A673 (cell line): Measurements from ENCODE around the gene FRS3.

Source experiments
- CTCF ChIP-seq: fragments of 300-800, 200-600 bp; sonication (generic); conservative IDR thresholded peaks from 2 replicates; pipeline ENCODE4 v1.5.1; 2017; ENCODE audit warnings: low read depth, mild to moderate bottlenecking, antibody characterized with exemption, low read length, moderate library complexity, mixed read lengths
- EZH2 ChIP-seq: fragments of 200-600 bp; sonication (generic); IDR thresholded peaks from 2 replicates; pipeline ENCODE4 v1.6.1; 2017; ENCODE audit warnings: borderline replicate concordance, low read depth, mild to moderate bottlenecking, mixed read lengths, antibody characterized with exemption, low read length; ENCODE audit not compliant: poor library complexity, severe bottlenecking

DNA sequence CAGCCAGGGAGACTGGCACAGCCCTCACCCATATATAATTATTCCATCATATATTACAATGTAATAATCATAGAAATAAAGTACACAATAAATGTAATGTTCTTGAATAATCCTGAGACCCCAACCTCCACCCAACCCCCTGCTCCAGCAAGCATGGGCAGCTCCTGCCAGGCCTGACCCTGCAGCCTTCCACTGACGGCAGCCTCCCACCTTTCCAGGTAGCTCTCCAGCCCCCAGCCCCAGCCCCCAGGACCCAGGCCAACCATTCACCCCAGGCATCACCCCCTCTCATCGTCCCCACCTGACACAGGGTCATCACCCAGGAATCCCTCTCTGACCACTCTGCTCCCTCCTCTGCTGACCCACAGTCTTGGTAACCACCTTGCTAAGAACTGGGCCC lies 58.9 kb downstream of the FRS3 start:
- no peak for TF ChIP-seq CTCF
- TF ChIP-seq EZH2, result no peak
